K562 (cell line): ENCODE measurements around the gene CLCNKA.

Experiments used
- ASH1L ChIP-seq: fragments of 450-650 bp; IDR thresholded peaks from 2 replicates; pipeline ENCODE4 v1.6.1; 2018; ENCODE audit warnings: borderline replicate concordance, mild to moderate bottlenecking, low read depth; ENCODE audit not compliant: partially characterized antibody
- CREB1 ChIP-seq, 2 experiments: sonication (generic) in 1 of 2; formaldehyde crosslinking in 1 of 2; IDR thresholded peaks; 2 replicates each; pipeline versions ENCODE4 v1.6.1 to v1.8.0; 2012 to 2022; ENCODE audit warnings: inconsistent platforms in 1 of 2, mild to moderate bottlenecking in 1 of 2, missing genetic modification reagents in 1 of 2, moderate library complexity in 1 of 2
- CTCF ChIP-seq, 3 experiments: IDR thresholded peaks in 2 of 3; conservative IDR thresholded peaks in 1 of 3; 2 replicates each; pipeline ENCODE4 v1.5.1; 2011 to 2012; ENCODE audit warnings: low read length in 3 of 3, mild to moderate bottlenecking in 3 of 3, control low read depth in 2 of 3, improper control_type of control experiment in 1 of 3, inconsistent platforms in 1 of 3, low read depth in 1 of 3, mixed read lengths in 1 of 3, moderate library complexity in 1 of 3; ENCODE audit not compliant: insufficient read depth in 2 of 3
- EZH2 ChIP-seq: IDR thresholded peaks from 2 replicates; pipeline ENCODE4 v1.6.1; 2012; ENCODE audit warnings: low read depth, mild to moderate bottlenecking, inconsistent platforms, low read length, borderline replicate concordance
- HNRNPL ChIP-seq: fragments of 200-400 bp; formaldehyde crosslinking; IDR thresholded peaks from 2 replicates; pipeline ENCODE4 v1.6.1; 2017; ENCODE audit warnings: low read depth, mild to moderate bottlenecking, low read length
- POLR2A ChIP-seq: fragments of 450-650 bp; conservative IDR thresholded peaks from 2 replicates; pipeline ENCODE4 v1.6.1; 2016
- REST ChIP-seq, 2 experiments: fragments of 450-650 bp; formaldehyde crosslinking in 1 of 2; IDR thresholded peaks; 2 replicates each; pipeline versions ENCODE4 v1.4.0 to v1.6.1; 2014 to 2020; ENCODE audit warnings: mild to moderate bottlenecking in 2 of 2, borderline replicate concordance in 1 of 2, low read depth in 1 of 2
- SP1 ChIP-seq: sonication (generic); formaldehyde crosslinking; IDR thresholded peaks from 2 replicates; pipeline ENCODE4 v1.8.1; 2022; ENCODE audit warnings: mild to moderate bottlenecking, missing genetic modification reagents
- ZNF696 ChIP-seq: fragments of 250-450 bp; sonication (Bioruptor Pico); conservative IDR thresholded peaks from 2 replicates; pipeline ENCODE4 v1.4.0; 2020; ENCODE audit warnings: mild to moderate bottlenecking, moderate library complexity
- ZNF699 ChIP-seq: fragments of 250-450 bp; sonication (Bioruptor Pico); IDR thresholded peaks from 2 replicates; pipeline ENCODE4 v1.8.0; 2021; ENCODE audit warnings: mild to moderate bottlenecking, moderate library complexity; ENCODE audit not compliant: insufficient replicate concordance

GRCh38 chr1:16073490-16074119, 51.8 kb downstream of the CLCNKA start, which contains the start of gene FAM131C:
- TF ChIP-seq ZNF699 (CRISPR knock-in tag): no peak
- no peak for TF ChIP-seq ZNF696 (CRISPR knock-in tag)
- TF ChIP-seq EZH2: no peak
- no peak for TF ChIP-seq ASH1L
- TF ChIP-seq CTCF (IDR thresholded peaks at IDR 0.05 in 2 of 3, conservative IDR thresholded peaks at IDR 0.05 in 1 of 3; ENCODE audit: insufficient read depth in 2 of 3, low read depth in 1 of 3, low read length in 3 of 3): peak; percentile 14 to 62 (median 53); a peak in 3 of 6 replicates
- no peak for TF ChIP-seq CREB1 (IDR thresholded peaks at IDR 0.05)
- no peak for TF ChIP-seq CREB1 (CRISPR knock-in tag; IDR thresholded peaks at IDR 0.05)
- TF ChIP-seq SP1 (CRISPR knock-in tag): no peak
- no peak for TF ChIP-seq REST (IDR thresholded peaks at IDR 0.05; ENCODE audit: borderline replicate concordance)
- TF ChIP-seq REST (CRISPR knock-in tag; IDR thresholded peaks at IDR 0.05; ENCODE audit: low read depth): no peak
- TF ChIP-seq POLR2A: peak; percentile 60
- TF ChIP-seq HNRNPL: no peak
